Astrocyte (in vitro differentiated cells and primary cell): ENCODE data around the gene RAB31. TPM values are rescaled to one million over a fixed set of nuclear protein-coding genes. Genes with fewer than 3 reads are reported as not detected.
A peak's percentile ranks its signal among the peaks of the same experiment; 100 is the strongest.

Experiments used
- DNase-seq: peaks from one replicate; pipeline ENCODE4 v3.0.0-alpha.2; 2010; ENCODE audit warnings: low read depth
- FAIRE-seq: peaks from 2 replicates; lab custom pipeline; 2011; peaks lifted over from hg19 to GRCh38; lab: Jason Lieb, UNC
- H2AFZ ChIP-seq: 2 replicates; pipeline ENCODE4 v1.6.0; 2012; ENCODE audit warnings: low read depth, low read length, inconsistent platforms
- H3K27ac ChIP-seq: 2 replicates; pipeline ENCODE4 v1.5.1; 2011; ENCODE audit warnings: low read depth, low read length, inconsistent platforms
- H3K27me3 ChIP-seq: 2 replicates; pipeline ENCODE4 v1.6.0; 2011; ENCODE audit warnings: low read length, inconsistent platforms; ENCODE audit not compliant: insufficient read depth
- H3K36me3 ChIP-seq: 2 replicates; pipeline ENCODE4 v1.5.1; 2011; ENCODE audit warnings: low read length, inconsistent platforms; ENCODE audit not compliant: insufficient read depth
- H3K4me1 ChIP-seq: 2 replicates; pipeline ENCODE4 v1.5.1; 2011; ENCODE audit warnings: low read length, inconsistent platforms; ENCODE audit not compliant: insufficient read depth
- H3K4me2 ChIP-seq: 2 replicates; pipeline ENCODE4 v1.6.0; 2012; ENCODE audit warnings: low read length, inconsistent platforms
- H3K4me3 ChIP-seq: 2 replicates; pipeline ENCODE4 v1.5.1; 2011; ENCODE audit warnings: low read depth, mild to moderate bottlenecking, low read length, inconsistent platforms; ENCODE audit not compliant: insufficient read depth
- H3K79me2 ChIP-seq: 2 replicates; pipeline ENCODE4 v1.6.0; 2012; ENCODE audit warnings: mild to moderate bottlenecking, low read length, inconsistent platforms; ENCODE audit not compliant: insufficient read depth
- H3K9ac ChIP-seq: 2 replicates; pipeline ENCODE4 v1.6.0; 2012; ENCODE audit warnings: mild to moderate bottlenecking, low read length, inconsistent platforms
- H3K9me3 ChIP-seq: 2 replicates; pipeline ENCODE4 v1.5.1; 2012; ENCODE audit warnings: low read depth, mild to moderate bottlenecking, low read length, inconsistent platforms; ENCODE audit not compliant: insufficient read depth
- H4K20me1 ChIP-seq: 2 replicates; pipeline ENCODE4 v1.6.0; 2012; ENCODE audit warnings: low read length, inconsistent platforms; ENCODE audit not compliant: insufficient read depth
- H3K27ac Mint-ChIP-seq: one replicate; pipeline ENCODE4 v1.8.0; 2021; ENCODE audit warnings: mild to moderate bottlenecking, mixed read lengths; ENCODE audit not compliant: unreplicated experiment
- H3K27me3 Mint-ChIP-seq: one replicate; pipeline ENCODE4 v1.8.0; 2021; ENCODE audit warnings: low read depth, mixed read lengths; ENCODE audit not compliant: unreplicated experiment
- H3K36me3 Mint-ChIP-seq: one replicate; pipeline ENCODE4 v1.8.0; 2021; ENCODE audit warnings: low read depth, mixed read lengths; ENCODE audit not compliant: unreplicated experiment
- H3K4me1 Mint-ChIP-seq: one replicate; pipeline ENCODE4 v1.8.0; 2021; ENCODE audit warnings: low read depth, mixed read lengths; ENCODE audit not compliant: unreplicated experiment
- H3K4me3 Mint-ChIP-seq: one replicate; pipeline ENCODE4 v1.8.0; 2021; ENCODE audit warnings: mild to moderate bottlenecking, moderate library complexity, mixed read lengths; ENCODE audit not compliant: unreplicated experiment
- H3K9me3 Mint-ChIP-seq: one replicate; pipeline ENCODE4 v1.8.0; 2021; ENCODE audit warnings: mild to moderate bottlenecking, mixed read lengths; ENCODE audit not compliant: unreplicated experiment
- EZH2 ChIP-seq: IDR thresholded peaks from 2 replicates; pipeline ENCODE4 v1.6.1; 2012; ENCODE audit warnings: mild to moderate bottlenecking, low read length, inconsistent platforms; ENCODE audit not compliant: insufficient read depth
- total RNA-seq: library from RNA; stranded (reverse); gene quantifications from 2 replicates; pipeline ENCODE4 v1.2.1, GENCODE V29; 2021
- TF ChIP-seq, protein P1 (sequence below): IDR thresholded peaks from 2 replicates; pipeline ENCODE4 v1.5.1; 2011; ENCODE audit warnings: low read depth, mild to moderate bottlenecking, inconsistent platforms, low read length, moderate library complexity; ENCODE audit not compliant: insufficient read depth

RAB31 gene
- total RNA-seq, 1 donor from 2014 or later, result 100 TPM

DNA sequence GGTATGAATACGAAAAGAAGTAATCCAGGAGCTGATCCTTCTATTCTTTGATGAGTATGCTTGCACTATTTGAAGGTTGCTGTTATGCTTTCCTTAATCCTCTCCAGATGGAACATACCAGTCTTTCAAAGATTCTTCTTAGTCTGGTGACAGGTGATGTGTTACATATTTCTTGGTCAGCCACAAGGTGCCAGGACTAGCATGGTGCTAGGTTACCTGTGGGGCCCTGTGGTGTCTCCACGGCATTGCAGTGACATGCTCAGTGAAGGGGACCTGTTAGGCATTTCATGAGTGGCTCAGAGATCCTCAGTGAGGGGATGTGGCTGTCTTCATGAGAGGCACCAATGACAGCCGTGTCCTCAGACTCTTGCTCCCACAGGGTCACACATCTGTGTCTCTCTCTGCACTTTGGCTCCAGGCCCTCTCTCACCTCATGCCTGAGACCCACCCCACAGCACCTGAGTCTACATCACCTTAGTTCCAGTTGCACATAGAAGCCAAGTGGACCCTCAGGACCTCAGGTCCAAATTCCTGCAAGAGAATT is 13.1 kb upstream of the RAB31 start:
- Mint-ChIP-seq H3K4me3 (no peak overlapping the region), H3K36me3 (no peaks in the 10 kb centered on the region), H3K9me3 (no peaks in the 10 kb centered on the region), H3K4me1 (peaks cover 10% of the 10 kb centered on the region), H3K27ac (no peak overlapping the region), H3K27me3 (peaks cover 12% of the 10 kb centered on the region)
- no peak overlapping the region for H2AFZ ChIP-seq
- DNase-seq (no peak), FAIRE-seq (no peak)
- H3K4me2 ChIP-seq, result no peak overlapping the region
- H3K4me1 ChIP-seq, result peaks cover 2% of the 10 kb centered on the region
- H3K4me3 ChIP-seq, result no peak overlapping the region
- H3K27me3 ChIP-seq, result no peaks in the 10 kb centered on the region
- TF ChIP-seq EZH2, result no peak
- TF ChIP-seq, protein P1, sequence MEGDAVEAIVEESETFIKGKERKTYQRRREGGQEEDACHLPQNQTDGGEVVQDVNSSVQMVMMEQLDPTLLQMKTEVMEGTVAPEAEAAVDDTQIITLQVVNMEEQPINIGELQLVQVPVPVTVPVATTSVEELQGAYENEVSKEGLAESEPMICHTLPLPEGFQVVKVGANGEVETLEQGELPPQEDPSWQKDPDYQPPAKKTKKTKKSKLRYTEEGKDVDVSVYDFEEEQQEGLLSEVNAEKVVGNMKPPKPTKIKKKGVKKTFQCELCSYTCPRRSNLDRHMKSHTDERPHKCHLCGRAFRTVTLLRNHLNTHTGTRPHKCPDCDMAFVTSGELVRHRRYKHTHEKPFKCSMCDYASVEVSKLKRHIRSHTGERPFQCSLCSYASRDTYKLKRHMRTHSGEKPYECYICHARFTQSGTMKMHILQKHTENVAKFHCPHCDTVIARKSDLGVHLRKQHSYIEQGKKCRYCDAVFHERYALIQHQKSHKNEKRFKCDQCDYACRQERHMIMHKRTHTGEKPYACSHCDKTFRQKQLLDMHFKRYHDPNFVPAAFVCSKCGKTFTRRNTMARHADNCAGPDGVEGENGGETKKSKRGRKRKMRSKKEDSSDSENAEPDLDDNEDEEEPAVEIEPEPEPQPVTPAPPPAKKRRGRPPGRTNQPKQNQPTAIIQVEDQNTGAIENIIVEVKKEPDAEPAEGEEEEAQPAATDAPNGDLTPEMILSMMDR, result no peak
- no peaks in the 10 kb centered on the region for H4K20me1 ChIP-seq
- no peak overlapping the region for H3K9ac ChIP-seq
- no peak overlapping the region for H3K27ac ChIP-seq
- no peaks in the 10 kb centered on the region for H3K36me3 ChIP-seq
- H3K79me2 ChIP-seq, result no peaks in the 10 kb centered on the region
- no peaks in the 10 kb centered on the region for H3K9me3 ChIP-seq

DNA sequence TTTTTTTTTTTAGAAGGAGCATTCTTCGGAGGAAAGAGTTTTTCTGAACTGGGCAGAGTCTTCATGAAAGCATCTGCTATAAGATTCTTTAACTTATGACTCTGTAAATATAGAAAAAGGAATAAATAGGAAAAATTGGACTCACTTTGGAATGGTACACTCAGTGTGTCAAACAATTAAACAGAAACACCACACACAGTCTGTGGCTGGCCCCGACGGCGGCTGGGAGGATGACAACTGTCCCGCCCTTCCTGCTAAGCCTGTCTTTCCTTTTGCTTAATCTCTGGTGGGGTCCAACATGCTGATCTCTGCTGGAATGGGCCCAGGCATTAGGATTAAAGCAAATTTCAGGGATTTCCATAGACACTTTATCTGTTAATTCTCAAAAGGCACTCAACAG is 12.5 kb upstream of the RAB31 start:
- Histone ChIP-seq H4K20me1 (no peaks in the 10 kb centered on the region), H3K4me2 (no peak overlapping the region), H3K9me3 (no peaks in the 10 kb centered on the region), H3K9ac (no peak overlapping the region), H2AFZ (no peak overlapping the region), H3K27ac (no peak overlapping the region), H3K4me1 (peaks cover 5% of the 10 kb centered on the region), H3K27me3 (no peaks in the 10 kb centered on the region), H3K79me2 (no peaks in the 10 kb centered on the region), H3K36me3 (no peaks in the 10 kb centered on the region), H3K4me3 (no peak overlapping the region)
- H3K36me3 Mint-ChIP-seq, result no peaks in the 10 kb centered on the region
- H3K4me1 Mint-ChIP-seq, result peaks cover 14% of the 10 kb centered on the region
- FAIRE-seq, result no peak
- H3K27me3 Mint-ChIP-seq, result peaks cover 12% of the 10 kb centered on the region
- no peak overlapping the region for H3K27ac Mint-ChIP-seq
- no peak for DNase-seq
- H3K4me3 Mint-ChIP-seq, result no peak overlapping the region
- no peak for TF ChIP-seq EZH2
- TF ChIP-seq, protein P1, result no peak
- H3K9me3 Mint-ChIP-seq, result no peaks in the 10 kb centered on the region

- Histone ChIP-seq H4K20me1 (no peaks in the 10 kb centered on the region), H2AFZ (no peak overlapping the region), H3K9me3 (no peaks in the 10 kb centered on the region), H3K27me3 (no peaks in the 10 kb centered on the region), H3K4me2 (no peak overlapping the region), H3K4me3 (no peak overlapping the region), H3K9ac (no peak overlapping the region), H3K36me3 (no peaks in the 10 kb centered on the region), H3K27ac (no peak overlapping the region), H3K79me2 (no peaks in the 10 kb centered on the region), H3K4me1 (peaks cover 5% of the 10 kb centered on the region)
- Mint-ChIP-seq H3K4me3 (no peak overlapping the region), H3K4me1 (peaks cover 14% of the 10 kb centered on the region), H3K36me3 (no peaks in the 10 kb centered on the region), H3K27me3 (peaks cover 12% of the 10 kb centered on the region), H3K9me3 (no peaks in the 10 kb centered on the region), H3K27ac (peak overlapping the region; percentile 27)
- FAIRE-seq, result no peak
- DNase-seq, result no peak
- TF ChIP-seq, protein P1, result no peak
- no peak for TF ChIP-seq EZH2
These were observed 12.0 kb upstream of the RAB31 start for GRCh38 chr18:9696112-9696511.
